ENCODE data around the gene GOLM1. TPM values are rescaled to one million over a fixed set of nuclear protein-coding genes. Genes with fewer than 3 reads are reported as not detected.
A peak's percentile ranks its signal among the peaks of the same experiment; 100 is the strongest.

Gene GOLM1
- total RNA-seq, 3 donors from 2014 or later = 17.1 to 45.6 (median 41.0) TPM

GRCh38 chr9:86079865-86080469 is 19.4 kb downstream of the GOLM1 start:
- no peaks in the 10 kb centered on the region for H3K4me1 ChIP-seq
- intact Hi-C loops (cut with DNase I; ENCODE audit: low total_unique reads) = no loop called here
- TF ChIP-seq, protein P1, sequence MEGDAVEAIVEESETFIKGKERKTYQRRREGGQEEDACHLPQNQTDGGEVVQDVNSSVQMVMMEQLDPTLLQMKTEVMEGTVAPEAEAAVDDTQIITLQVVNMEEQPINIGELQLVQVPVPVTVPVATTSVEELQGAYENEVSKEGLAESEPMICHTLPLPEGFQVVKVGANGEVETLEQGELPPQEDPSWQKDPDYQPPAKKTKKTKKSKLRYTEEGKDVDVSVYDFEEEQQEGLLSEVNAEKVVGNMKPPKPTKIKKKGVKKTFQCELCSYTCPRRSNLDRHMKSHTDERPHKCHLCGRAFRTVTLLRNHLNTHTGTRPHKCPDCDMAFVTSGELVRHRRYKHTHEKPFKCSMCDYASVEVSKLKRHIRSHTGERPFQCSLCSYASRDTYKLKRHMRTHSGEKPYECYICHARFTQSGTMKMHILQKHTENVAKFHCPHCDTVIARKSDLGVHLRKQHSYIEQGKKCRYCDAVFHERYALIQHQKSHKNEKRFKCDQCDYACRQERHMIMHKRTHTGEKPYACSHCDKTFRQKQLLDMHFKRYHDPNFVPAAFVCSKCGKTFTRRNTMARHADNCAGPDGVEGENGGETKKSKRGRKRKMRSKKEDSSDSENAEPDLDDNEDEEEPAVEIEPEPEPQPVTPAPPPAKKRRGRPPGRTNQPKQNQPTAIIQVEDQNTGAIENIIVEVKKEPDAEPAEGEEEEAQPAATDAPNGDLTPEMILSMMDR (IDR thresholded peaks at IDR 0.05) = no peak
- TF ChIP-seq POLR2AphosphoS5 (IDR thresholded peaks at IDR 0.05) = no peak
- TF ChIP-seq POLR2A (IDR thresholded peaks at IDR 0.05) = no peak
- no peaks in the 10 kb centered on the region for H3K9me3 ChIP-seq
- no peak for DNase-seq (ENCODE audit: low spot score in 2 of 2)
- H3K27me3 ChIP-seq = no peaks in the 10 kb centered on the region
- H3K4me3 ChIP-seq = no peak overlapping the region
- peaks cover 6% of the 10 kb centered on the region for H3K36me3 ChIP-seq
- H3K27ac ChIP-seq = no peak overlapping the region

DNA sequence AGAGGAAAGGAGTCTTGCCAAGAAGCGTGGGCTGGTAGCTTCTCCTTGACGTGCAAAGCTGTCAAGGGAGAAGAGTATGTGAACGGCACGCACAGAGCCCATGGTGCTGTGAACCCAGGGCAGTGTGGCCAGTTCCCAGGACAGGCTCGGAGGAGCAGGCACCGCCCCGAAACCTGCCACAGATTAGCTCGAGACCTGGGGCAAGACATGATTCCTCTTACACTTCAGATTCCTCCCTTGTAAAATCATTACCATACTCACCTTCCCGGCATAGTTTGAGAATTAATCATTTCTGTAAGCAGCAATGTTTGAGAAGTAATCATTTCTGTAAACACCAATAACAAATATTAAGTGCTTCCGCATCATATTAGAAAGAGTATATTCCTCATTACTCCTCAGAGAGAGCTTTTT is 19.9 kb downstream of the GOLM1 start:
- DNase-seq (ENCODE audit: low spot score in 2 of 2) = no peak
- Histone ChIP-seq H3K36me3 (peaks cover 6% of the 10 kb centered on the region), H3K4me1 (no peaks in the 10 kb centered on the region), H3K27me3 (no peaks in the 10 kb centered on the region), H3K4me3 (no peak overlapping the region), H3K9me3 (no peaks in the 10 kb centered on the region), H3K27ac (peak overlapping the region in 1 of 2 donors; percentile 32)
- TF ChIP-seq POLR2AphosphoS5 (IDR thresholded peaks at IDR 0.05) (no peak), POLR2A (IDR thresholded peaks at IDR 0.05) (no peak)
- TF ChIP-seq, protein P1 (IDR thresholded peaks at IDR 0.05) = no peak
- intact Hi-C loops (cut with DNase I; ENCODE audit: low total_unique reads) = no loop called here

- no peak overlapping the region for H3K4me3 ChIP-seq
- no peak for DNase-seq (ENCODE audit: low spot score in 2 of 2)
- peaks cover 6% of the 10 kb centered on the region for H3K36me3 ChIP-seq
- H3K9me3 ChIP-seq = no peaks in the 10 kb centered on the region
- TF ChIP-seq POLR2AphosphoS5 (IDR thresholded peaks at IDR 0.05) = no peak
- TF ChIP-seq POLR2A (IDR thresholded peaks at IDR 0.05) = no peak
- TF ChIP-seq, protein P1 (IDR thresholded peaks at IDR 0.05) = no peak
- no peak overlapping the region for H3K27ac ChIP-seq
- H3K27me3 ChIP-seq = no peaks in the 10 kb centered on the region
- intact Hi-C loops (cut with DNase I; ENCODE audit: low total_unique reads) = no loop called here
- H3K4me1 ChIP-seq = no peaks in the 10 kb centered on the region
These were observed 20.6 kb downstream of the GOLM1 start for GRCh38 chr9:86078731-86079130.

GRCh38 chr9:86077276-86077675 is 22.1 kb downstream of the GOLM1 start:
- Histone ChIP-seq H3K27ac (no peak overlapping the region), H3K4me3 (no peak overlapping the region), H3K9me3 (no peaks in the 10 kb centered on the region), H3K36me3 (peaks cover 6% of the 10 kb centered on the region), H3K4me1 (no peaks in the 10 kb centered on the region), H3K27me3 (no peaks in the 10 kb centered on the region)
- DNase-seq (ENCODE audit: low spot score in 2 of 2) = no peak
- TF ChIP-seq POLR2A (IDR thresholded peaks at IDR 0.05) = no peak
- TF ChIP-seq, protein P1 (IDR thresholded peaks at IDR 0.05) = no peak
- TF ChIP-seq POLR2AphosphoS5 (IDR thresholded peaks at IDR 0.05) = no peak
- intact Hi-C loops (cut with DNase I; ENCODE audit: low total_unique reads) = no loop called here

DNA sequence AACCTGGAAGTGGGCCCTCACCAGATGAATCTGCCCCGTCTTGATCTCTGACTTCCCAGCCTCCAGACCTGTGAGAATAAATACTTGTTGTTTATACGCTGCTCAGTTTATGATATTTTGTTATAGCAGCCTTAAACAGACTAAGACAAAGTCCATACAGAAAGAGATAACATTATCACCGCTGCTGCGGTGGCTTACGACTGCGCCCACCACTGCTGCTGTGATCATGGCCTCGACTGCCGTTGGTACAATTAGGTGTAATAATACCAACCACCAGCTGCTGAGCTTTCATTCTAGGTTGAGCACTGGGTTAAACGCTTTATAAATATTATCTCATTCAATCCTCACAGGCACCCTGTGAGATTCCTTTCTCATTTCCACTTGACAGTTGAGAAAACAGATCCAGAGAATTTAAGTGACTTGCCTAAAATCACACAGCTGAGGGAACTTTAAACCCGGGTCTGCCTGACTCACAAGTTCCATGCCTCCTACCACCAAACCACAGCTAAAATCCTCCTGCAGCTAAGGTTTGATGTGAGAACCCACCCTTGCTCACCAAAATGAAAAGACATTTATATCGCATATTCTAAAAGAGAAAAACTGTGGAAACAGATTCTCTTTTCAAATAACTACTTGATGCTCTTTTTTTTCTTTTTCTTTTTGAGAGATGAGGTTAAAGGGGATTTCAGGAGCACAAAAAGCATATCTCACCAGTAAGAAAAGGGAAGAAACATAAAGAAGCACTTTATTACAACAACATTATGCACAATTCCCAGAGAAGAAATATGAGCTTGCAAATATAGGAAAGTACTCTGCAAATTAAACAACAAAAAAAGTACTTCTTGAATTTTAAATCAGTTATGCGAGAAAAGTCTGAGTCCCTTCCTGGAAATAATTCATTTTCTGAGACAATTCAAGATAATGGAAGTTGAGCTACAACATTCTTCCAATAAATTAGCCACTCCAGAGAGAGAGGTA is 23.9 kb downstream of the GOLM1 start:
- DNase-seq (ENCODE audit: low spot score in 2 of 2) = no peak
- H3K27ac ChIP-seq = no peak overlapping the region
- no peaks in the 10 kb centered on the region for H3K9me3 ChIP-seq
- TF ChIP-seq POLR2A (IDR thresholded peaks at IDR 0.05) = no peak
- TF ChIP-seq, protein P1 (IDR thresholded peaks at IDR 0.05) = no peak
- TF ChIP-seq POLR2AphosphoS5 (IDR thresholded peaks at IDR 0.05) = no peak
- H3K27me3 ChIP-seq = no peaks in the 10 kb centered on the region
- no peaks in the 10 kb centered on the region for H3K4me1 ChIP-seq
- H3K4me3 ChIP-seq = no peak overlapping the region
- intact Hi-C loops (cut with DNase I; ENCODE audit: low total_unique reads) = no loop called here
- peaks cover 6% of the 10 kb centered on the region for H3K36me3 ChIP-seq
